ENCODE data around the gene CLEC18C.
A peak's percentile ranks its signal among the peaks of the same experiment; 100 is the strongest.
"Not testable (repeated sequence)": the region's sequence is repeated elsewhere in the genome, so short reads cannot be mapped to it uniquely, and the experiment has no call there.

CLEC18C gene

DNA sequence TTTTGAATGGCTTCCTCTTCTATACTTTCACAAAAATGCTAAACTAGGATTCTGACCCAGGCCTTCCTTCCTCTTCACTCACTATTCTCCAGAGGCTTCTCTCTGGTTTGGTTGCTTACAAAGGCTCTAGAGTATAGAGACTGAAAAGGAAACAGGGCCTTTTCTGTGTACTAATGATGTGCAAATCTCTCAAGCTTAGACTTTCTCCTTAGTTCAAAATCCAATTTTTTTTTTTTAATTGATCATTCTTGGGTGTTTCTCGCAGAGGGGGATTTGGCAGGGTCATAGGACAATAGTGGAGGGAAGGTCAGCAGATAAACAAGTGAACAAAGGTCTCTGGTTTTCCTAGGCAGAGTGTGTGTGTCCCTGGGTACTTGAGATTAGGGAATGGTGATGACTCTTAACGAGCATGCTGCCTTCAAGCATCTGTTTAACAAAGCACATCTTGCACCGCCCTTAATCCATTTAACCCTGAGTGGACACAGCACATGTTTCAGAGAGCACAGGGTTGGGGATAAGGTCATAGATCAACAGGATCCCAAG, 50.5 kb downstream of the CLEC18C start:
- H3K9me3 Mint-ChIP-seq: not testable (repeated sequence)

GRCh38 chr16:70224645-70225044, 51.1 kb downstream of the CLEC18C start:
- H3K36me3 Mint-ChIP-seq: peaks cover 84% of the 10 kb centered on the region
- not testable (repeated sequence) for ATAC-seq; H3K27ac Mint-ChIP-seq; DNase-seq (ENCODE audit: low spot score in 2 of 2); H3K4me3 Mint-ChIP-seq; H3K9me3 Mint-ChIP-seq
- peaks cover 14% of the 10 kb centered on the region for H3K4me1 Mint-ChIP-seq

More for the DNA sequence above, 50.5 kb downstream of the CLEC18C start:
- peaks cover 14% of the 10 kb centered on the region for H3K4me1 Mint-ChIP-seq
- not testable (repeated sequence) for DNase-seq (ENCODE audit: low spot score in 2 of 2); ATAC-seq; H3K4me3 Mint-ChIP-seq
- H3K27ac Mint-ChIP-seq: peak overlapping the region; percentile 71
- peaks cover 86% of the 10 kb centered on the region for H3K36me3 Mint-ChIP-seq

DNA sequence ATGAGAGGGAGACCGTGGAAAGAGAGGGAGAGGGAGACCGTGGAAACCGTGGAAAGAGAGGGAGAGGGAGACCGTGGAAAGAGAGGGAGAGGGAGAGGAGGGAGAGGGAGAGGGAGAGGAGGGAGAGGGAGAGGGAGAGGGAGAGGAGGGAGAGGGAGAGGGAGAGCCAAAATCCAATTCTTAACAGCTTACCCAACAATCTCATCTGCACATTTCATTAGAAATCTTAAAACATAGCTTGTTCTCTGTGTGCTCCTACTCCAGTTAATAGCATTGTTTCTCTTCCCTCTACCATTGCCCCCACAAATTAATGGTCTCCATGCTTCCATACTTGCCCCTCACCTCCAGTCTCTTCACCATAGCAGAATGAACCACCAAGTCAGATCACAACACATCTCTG, 51.8 kb downstream of the CLEC18C start:
- H3K4me3 Mint-ChIP-seq: not testable (repeated sequence)

GRCh38 chr16:70226024-70226423, 52.4 kb downstream of the CLEC18C start:
- Mint-ChIP-seq H3K4me1 (peaks cover 14% of the 10 kb centered on the region), H3K36me3 (peaks cover 83% of the 10 kb centered on the region)
- not testable (repeated sequence) for H3K4me3 Mint-ChIP-seq; ATAC-seq; H3K27ac Mint-ChIP-seq; H3K9me3 Mint-ChIP-seq; DNase-seq (ENCODE audit: low spot score in 2 of 2)

More for the DNA sequence above, 51.8 kb downstream of the CLEC18C start:
- not testable (repeated sequence) for ATAC-seq; H3K9me3 Mint-ChIP-seq; DNase-seq (ENCODE audit: low spot score in 2 of 2)
- peaks cover 82% of the 10 kb centered on the region for H3K36me3 Mint-ChIP-seq
- peaks cover 14% of the 10 kb centered on the region for H3K4me1 Mint-ChIP-seq
- H3K27ac Mint-ChIP-seq: peak overlapping the region; percentile 35

DNA sequence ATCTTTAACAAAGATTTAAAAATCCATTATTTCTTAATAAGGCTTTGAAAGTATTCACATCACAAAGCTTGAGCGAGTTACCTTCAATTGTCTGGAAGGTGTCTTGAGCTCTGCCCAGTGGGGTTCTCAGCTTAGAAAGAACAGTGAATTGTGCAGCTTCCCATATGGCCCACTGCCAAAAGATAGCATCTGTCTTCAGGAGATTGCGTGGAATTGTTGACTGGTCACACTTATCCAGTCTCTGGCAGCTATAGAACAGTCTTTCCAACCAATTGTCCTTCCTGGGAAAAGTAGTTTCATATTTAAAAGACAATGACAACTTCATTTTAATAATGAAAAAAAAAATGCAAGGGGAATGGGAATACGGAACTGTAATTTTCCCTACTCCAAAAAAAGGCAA, 58.2 kb downstream of the CLEC18C start:
- ATAC-seq; DNase-seq (ENCODE audit: low spot score in 2 of 2); H3K27ac Mint-ChIP-seq; H3K4me1 Mint-ChIP-seq; H3K4me3 Mint-ChIP-seq; H3K9me3 Mint-ChIP-seq: not testable (repeated sequence)
- H3K36me3 Mint-ChIP-seq: peaks cover 89% of the 10 kb centered on the region

Data from stimulated activated effector memory CD8-positive, alpha-beta T cell treated with anti-CD3 and anti-CD28 coated beads, Interleukin-12 subunit alpha, Interleukin-12 subunit beta, amount 100 ng/mL, for 72 hours (primary cell).